ENCODE data around the gene PTPRM.
"Not testable (repeated sequence)": the region's sequence is repeated elsewhere in the genome, so short reads cannot be mapped to it uniquely, and the experiment has no call there.

Gene PTPRM

DNA sequence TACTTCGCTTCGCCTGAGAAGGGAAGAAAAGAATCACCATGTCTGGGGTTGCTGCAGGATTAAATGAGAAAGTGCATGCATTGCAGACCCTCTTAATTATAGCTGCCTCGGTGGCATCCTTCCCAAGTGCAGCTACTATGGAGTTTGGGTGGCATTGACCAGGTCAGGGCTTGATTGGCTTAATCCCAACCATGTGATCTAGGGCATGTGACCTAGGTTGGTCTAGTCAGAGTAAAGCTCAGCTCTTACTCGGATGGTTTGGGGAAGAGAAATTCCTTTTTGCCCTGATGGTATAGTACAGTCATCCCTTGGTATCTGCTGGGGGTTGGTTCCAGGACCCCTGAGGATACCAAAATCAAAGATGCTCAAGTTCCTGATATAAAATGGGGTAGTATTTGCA is 863.9 kb downstream of the PTPRM start:
- Histone ChIP-seq H3K27ac (ENCODE audit: low read depth, low read length) (no peak overlapping the region), H3K4me3 (ENCODE audit: low read depth, low read length) (no peak overlapping the region), H3K27me3 (ENCODE audit: control insufficient read depth, insufficient read depth, low read length) (no peaks in the 10 kb centered on the region), H3K36me3 (ENCODE audit: control insufficient read depth, insufficient read depth, low read length) (no peaks in the 10 kb centered on the region), H3K9ac (ENCODE audit: low read depth, low read length) (no peak overlapping the region), H3K9me3 (ENCODE audit: control insufficient read depth, insufficient read depth, low read length) (no peaks in the 10 kb centered on the region), H3K4me1 (ENCODE audit: control insufficient read depth, insufficient read depth, low read length) (no peaks in the 10 kb centered on the region)

DNA sequence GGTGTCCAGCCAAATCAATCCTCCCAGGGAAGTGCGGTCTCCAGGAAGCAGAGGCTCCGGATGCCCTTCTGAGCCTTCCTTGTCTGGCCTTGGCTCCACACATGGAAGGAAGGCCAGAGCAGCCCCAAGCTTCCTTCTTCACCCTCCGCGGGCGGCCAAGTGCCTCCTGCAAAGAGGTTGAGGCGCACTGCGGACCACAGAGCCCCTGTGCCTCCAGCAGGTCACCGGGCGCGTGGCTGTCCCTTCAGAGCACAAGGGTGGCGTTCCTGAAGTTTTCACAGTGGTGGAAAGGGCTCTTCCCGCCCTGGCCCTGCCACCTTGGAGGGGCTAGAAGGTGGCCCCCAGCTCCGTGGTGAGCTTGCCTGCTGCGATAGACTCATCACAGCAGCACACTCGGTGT is 866.2 kb downstream of the PTPRM start:
- H3K9ac ChIP-seq (ENCODE audit: low read depth, low read length), result no peak overlapping the region
- H3K27me3 ChIP-seq (ENCODE audit: control insufficient read depth, insufficient read depth, low read length), result no peaks in the 10 kb centered on the region
- no peak overlapping the region for H3K27ac ChIP-seq (ENCODE audit: low read depth, low read length)
- no peak overlapping the region for H3K4me3 ChIP-seq (ENCODE audit: low read depth, low read length)
- no peaks in the 10 kb centered on the region for H3K36me3 ChIP-seq (ENCODE audit: control insufficient read depth, insufficient read depth, low read length)
- no peaks in the 10 kb centered on the region for H3K9me3 ChIP-seq (ENCODE audit: control insufficient read depth, insufficient read depth, low read length)
- no peaks in the 10 kb centered on the region for H3K4me1 ChIP-seq (ENCODE audit: control insufficient read depth, insufficient read depth, low read length)

DNA sequence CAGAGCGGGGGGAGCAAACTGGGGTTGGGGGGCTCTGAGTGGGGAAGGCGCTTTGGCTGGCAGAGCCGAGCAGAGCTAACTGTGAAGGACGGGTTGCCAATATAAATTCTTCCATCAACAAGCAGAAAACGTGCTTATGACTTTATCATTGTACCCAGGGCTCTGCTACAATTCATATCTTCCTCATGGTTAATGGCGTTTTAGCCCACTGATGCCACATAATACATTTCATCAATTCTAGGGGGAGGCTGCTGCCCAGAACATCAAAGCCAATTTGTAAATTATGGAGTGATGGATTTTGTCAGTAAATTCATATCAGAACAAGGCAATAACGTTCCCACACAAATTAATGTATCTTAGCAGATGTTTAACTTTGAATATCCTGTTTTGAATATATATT is 866.7 kb downstream of the PTPRM start:
- H3K9me3 ChIP-seq (ENCODE audit: control insufficient read depth, insufficient read depth, low read length), result no peaks in the 10 kb centered on the region
- no peaks in the 10 kb centered on the region for H3K36me3 ChIP-seq (ENCODE audit: control insufficient read depth, insufficient read depth, low read length)
- H3K4me3 ChIP-seq (ENCODE audit: low read depth, low read length), result no peak overlapping the region
- H3K9ac ChIP-seq (ENCODE audit: low read depth, low read length), result no peak overlapping the region
- no peaks in the 10 kb centered on the region for H3K4me1 ChIP-seq (ENCODE audit: control insufficient read depth, insufficient read depth, low read length)
- no peak overlapping the region for H3K27ac ChIP-seq (ENCODE audit: low read depth, low read length)
- H3K27me3 ChIP-seq (ENCODE audit: control insufficient read depth, insufficient read depth, low read length), result no peaks in the 10 kb centered on the region

DNA sequence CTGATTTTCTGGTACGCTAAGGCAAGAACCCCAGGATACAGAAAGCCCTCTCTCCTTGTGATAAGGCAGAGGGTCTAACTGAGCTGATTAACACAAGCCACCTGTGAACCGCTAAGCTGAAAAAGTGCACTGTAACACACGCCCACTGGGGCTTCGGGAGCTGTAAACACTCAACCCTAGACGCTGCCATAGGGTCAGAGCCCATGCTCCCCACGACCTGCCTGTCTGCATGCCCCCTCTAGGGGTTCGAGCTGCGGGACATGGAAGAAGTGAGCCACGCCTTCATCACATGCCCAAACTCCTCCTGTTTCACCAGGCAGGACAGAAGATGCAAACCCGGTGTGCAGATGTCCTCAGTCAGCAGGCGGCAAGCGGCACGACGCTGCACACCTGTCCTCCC is 868.3 kb downstream of the PTPRM start:
- Histone ChIP-seq H3K27ac (ENCODE audit: low read depth, low read length) (no peak overlapping the region), H3K4me1 (ENCODE audit: control insufficient read depth, insufficient read depth, low read length) (no peaks in the 10 kb centered on the region), H3K27me3 (ENCODE audit: control insufficient read depth, insufficient read depth, low read length) (no peaks in the 10 kb centered on the region), H3K4me3 (ENCODE audit: low read depth, low read length) (no peak overlapping the region), H3K36me3 (ENCODE audit: control insufficient read depth, insufficient read depth, low read length) (no peaks in the 10 kb centered on the region), H3K9me3 (ENCODE audit: control insufficient read depth, insufficient read depth, low read length) (peaks cover 4% of the 10 kb centered on the region), H3K9ac (ENCODE audit: low read depth, low read length) (no peak overlapping the region)

DNA sequence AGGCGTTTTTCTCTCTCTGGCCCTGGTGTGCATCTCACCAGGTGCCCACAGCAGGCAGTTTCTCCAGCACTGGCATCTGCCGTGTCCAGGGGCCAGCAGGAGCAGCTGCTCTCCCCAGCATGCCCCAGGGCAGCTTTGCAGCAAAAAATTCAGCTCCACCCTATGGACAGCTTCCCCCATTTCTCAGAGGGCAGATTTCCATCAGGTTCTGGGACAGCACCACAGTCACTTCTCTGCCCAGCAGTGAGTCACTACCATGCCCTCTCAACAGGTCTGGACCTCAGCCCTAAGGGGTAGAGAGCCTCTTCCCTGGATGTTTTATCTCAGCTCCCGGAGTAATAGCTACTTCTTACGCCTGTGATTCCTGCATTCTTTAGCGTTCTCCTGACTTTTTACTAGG is 871.9 kb downstream of the PTPRM start:
- no peak overlapping the region for H3K9ac ChIP-seq (ENCODE audit: low read depth, low read length)
- H3K4me1 ChIP-seq (ENCODE audit: control insufficient read depth, insufficient read depth, low read length), result no peaks in the 10 kb centered on the region
- H3K4me3 ChIP-seq (ENCODE audit: low read depth, low read length), result no peak overlapping the region
- no peaks in the 10 kb centered on the region for H3K36me3 ChIP-seq (ENCODE audit: control insufficient read depth, insufficient read depth, low read length)
- H3K27me3 ChIP-seq (ENCODE audit: control insufficient read depth, insufficient read depth, low read length), result no peaks in the 10 kb centered on the region
- peaks cover 8% of the 10 kb centered on the region for H3K9me3 ChIP-seq (ENCODE audit: control insufficient read depth, insufficient read depth, low read length)
- H3K27ac ChIP-seq (ENCODE audit: low read depth, low read length), result no peak overlapping the region

DNA sequence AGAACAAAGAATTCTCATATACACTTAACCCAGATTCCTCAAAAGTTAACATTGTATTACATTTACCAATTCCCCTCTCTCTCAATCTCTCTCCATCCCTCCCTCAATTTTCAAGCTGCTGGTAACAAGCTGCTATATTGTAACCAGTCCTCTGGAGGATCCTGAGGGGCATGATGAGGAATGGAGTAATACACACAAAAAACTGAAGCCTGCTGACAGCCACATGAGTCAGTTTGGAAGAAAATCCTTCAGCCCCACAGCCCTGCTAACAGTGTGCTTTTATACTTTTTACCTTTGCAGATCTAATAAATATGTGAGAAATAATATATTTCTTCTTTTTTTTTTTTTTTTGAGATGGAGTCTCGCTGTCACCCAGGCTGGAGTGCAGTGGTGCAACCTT is 876.4 kb downstream of the PTPRM start:
- no peak overlapping the region for H3K9ac ChIP-seq (ENCODE audit: low read depth, low read length)
- H3K4me3 ChIP-seq (ENCODE audit: low read depth, low read length), result no peak overlapping the region
- no peak overlapping the region for H3K27ac ChIP-seq (ENCODE audit: low read depth, low read length)
- H3K36me3 ChIP-seq (ENCODE audit: control insufficient read depth, insufficient read depth, low read length), result no peaks in the 10 kb centered on the region
- H3K4me1 ChIP-seq (ENCODE audit: control insufficient read depth, insufficient read depth, low read length), result no peaks in the 10 kb centered on the region
- peaks cover 8% of the 10 kb centered on the region for H3K9me3 ChIP-seq (ENCODE audit: control insufficient read depth, insufficient read depth, low read length)
- H3K27me3 ChIP-seq (ENCODE audit: control insufficient read depth, insufficient read depth, low read length), result no peaks in the 10 kb centered on the region

DNA sequence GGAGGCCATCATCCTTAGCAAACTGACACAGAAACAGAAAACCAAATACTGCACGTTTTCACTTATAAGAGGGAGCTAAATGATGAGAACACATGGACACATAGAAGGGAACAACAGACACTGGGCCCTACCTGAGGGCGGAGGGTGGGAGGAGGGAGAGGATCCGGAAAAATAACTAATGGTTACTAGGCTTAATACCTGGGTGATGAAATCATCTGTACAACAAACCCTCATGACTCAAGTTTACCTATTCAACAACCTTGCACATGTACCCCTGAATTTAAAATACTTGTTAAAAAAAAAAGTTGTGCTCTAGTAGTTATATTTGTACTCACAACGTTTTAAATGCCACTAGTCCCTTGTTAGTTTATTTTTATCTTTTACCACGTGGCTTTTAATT is 879.8 kb downstream of the PTPRM start:
- not testable (repeated sequence) for H3K9ac ChIP-seq (ENCODE audit: low read depth, low read length); H3K9me3 ChIP-seq (ENCODE audit: control insufficient read depth, insufficient read depth, low read length); H3K36me3 ChIP-seq (ENCODE audit: control insufficient read depth, insufficient read depth, low read length); H3K4me1 ChIP-seq (ENCODE audit: control insufficient read depth, insufficient read depth, low read length); H3K27ac ChIP-seq (ENCODE audit: low read depth, low read length); H3K4me3 ChIP-seq (ENCODE audit: low read depth, low read length); H3K27me3 ChIP-seq (ENCODE audit: control insufficient read depth, insufficient read depth, low read length)

DNA sequence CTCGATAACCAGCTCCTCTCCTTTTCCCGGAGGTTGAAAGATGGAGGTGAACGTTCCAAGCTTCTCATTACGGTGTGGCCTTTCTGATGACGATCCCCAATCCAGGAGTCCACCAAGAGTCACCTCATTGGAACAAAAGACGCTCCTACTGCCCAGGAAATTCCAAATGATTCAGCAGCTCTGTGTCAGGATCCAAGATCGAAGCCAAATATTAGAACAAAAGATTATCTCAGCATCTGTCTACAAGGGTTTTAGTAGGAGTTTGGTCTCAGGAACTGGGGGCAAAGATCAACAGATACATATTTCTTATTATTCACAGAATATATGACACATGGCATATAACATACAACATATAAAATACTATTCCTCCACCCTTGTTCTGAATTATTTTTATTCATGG is 881.0 kb downstream of the PTPRM start:
- Histone ChIP-seq H3K4me1 (ENCODE audit: control insufficient read depth, insufficient read depth, low read length) (no peaks in the 10 kb centered on the region), H3K36me3 (ENCODE audit: control insufficient read depth, insufficient read depth, low read length) (no peaks in the 10 kb centered on the region), H3K4me3 (ENCODE audit: low read depth, low read length) (no peak overlapping the region)

DNA sequence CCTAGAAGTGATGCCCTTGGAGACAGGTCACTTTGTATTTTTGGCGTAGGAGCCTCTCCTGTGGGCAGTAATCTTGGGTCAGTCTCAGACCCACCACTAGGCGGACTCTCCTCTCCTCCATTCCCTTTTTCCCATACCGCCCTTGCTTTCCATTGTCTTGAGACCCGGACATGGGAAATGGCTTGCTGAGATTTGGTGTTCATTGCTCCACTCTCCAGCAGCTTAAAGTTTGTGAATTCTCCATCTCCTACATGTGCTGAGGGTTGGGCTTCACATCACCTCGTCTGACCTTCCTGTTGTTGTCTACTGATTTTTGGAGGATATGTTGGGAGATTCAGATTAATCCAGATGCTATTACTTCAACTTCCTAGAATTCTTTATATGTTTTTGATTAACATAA is 882.9 kb downstream of the PTPRM start:
- Histone ChIP-seq H3K27me3 (ENCODE audit: control insufficient read depth, insufficient read depth, low read length) (no peaks in the 10 kb centered on the region), H3K4me3 (ENCODE audit: low read depth, low read length) (no peak overlapping the region), H3K27ac (ENCODE audit: low read depth, low read length) (no peak overlapping the region), H3K36me3 (ENCODE audit: control insufficient read depth, insufficient read depth, low read length) (no peaks in the 10 kb centered on the region), H3K4me1 (ENCODE audit: control insufficient read depth, insufficient read depth, low read length) (no peaks in the 10 kb centered on the region), H3K9ac (ENCODE audit: low read depth, low read length) (no peak overlapping the region), H3K9me3 (ENCODE audit: control insufficient read depth, insufficient read depth, low read length) (no peaks in the 10 kb centered on the region)

More for the DNA sequence above, 881.0 kb downstream of the PTPRM start:
- H3K9ac ChIP-seq (ENCODE audit: low read depth, low read length), result no peak overlapping the region
- H3K27ac ChIP-seq (ENCODE audit: low read depth, low read length), result no peak overlapping the region
- no peaks in the 10 kb centered on the region for H3K9me3 ChIP-seq (ENCODE audit: control insufficient read depth, insufficient read depth, low read length)
- H3K27me3 ChIP-seq (ENCODE audit: control insufficient read depth, insufficient read depth, low read length), result no peaks in the 10 kb centered on the region

DNA sequence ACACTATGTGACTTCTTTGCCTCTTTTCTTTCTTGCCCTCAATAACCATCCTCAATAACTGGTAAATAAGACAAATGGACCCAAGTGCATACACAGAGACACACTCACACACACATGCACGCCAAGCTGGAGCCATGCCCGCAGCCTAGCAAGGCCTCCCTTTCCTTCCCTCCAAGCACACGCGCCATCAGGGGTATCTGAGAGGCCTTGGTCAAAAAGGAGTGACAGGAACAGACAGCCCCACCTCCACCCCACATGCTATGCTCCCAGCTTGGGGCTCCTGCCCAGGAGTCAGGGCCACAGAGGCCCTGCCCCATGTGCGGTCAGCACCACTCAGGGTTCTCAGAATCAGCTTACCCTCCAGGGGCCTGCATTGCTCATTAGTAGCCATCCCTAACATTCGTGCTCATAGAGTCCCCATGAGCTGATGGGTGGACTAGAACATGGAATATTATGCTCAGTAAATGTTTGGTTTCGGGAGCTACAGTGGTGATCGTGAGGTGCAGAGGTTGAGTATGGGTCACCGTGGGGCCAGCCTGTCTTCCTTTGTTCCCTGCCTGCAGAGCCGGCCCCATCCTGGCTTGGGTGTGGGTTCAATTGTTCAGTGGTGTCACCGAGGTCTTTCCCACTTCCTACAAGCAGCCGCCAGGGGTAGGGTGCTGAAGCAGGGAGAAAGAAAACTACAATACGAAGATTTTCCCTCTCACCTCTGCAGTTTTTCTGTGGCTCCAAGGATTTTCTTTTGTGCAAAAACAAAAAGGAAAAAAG is 884.0 kb downstream of the PTPRM start:
- no peak overlapping the region for H3K9ac ChIP-seq (ENCODE audit: low read depth, low read length)
- H3K36me3 ChIP-seq (ENCODE audit: control insufficient read depth, insufficient read depth, low read length), result no peaks in the 10 kb centered on the region

DNA sequence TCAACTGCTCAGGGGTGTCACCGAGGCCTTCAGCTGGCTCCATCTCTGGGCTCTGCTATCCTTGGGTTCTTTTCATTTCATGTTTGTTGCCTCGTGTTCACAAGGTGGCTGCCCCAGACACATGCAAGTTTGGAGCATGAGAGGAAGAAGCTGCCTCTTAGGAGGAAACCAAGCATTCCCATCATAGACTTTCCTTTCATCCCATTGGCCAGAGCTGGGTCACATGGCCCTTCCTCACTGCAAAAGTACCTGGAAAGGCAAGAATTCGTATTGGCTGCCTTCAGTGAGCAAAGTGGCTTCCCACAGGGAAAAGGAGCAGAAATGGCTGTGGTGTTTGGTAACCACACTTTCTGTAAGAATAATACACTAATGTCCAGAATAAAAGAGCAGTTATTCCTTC is 886.4 kb downstream of the PTPRM start:
- Histone ChIP-seq H3K4me3 (ENCODE audit: low read depth, low read length) (no peak overlapping the region), H3K9ac (ENCODE audit: low read depth, low read length) (no peak overlapping the region), H3K27me3 (ENCODE audit: control insufficient read depth, insufficient read depth, low read length) (no peaks in the 10 kb centered on the region), H3K4me1 (ENCODE audit: control insufficient read depth, insufficient read depth, low read length) (no peaks in the 10 kb centered on the region), H3K9me3 (ENCODE audit: control insufficient read depth, insufficient read depth, low read length) (no peaks in the 10 kb centered on the region), H3K36me3 (ENCODE audit: control insufficient read depth, insufficient read depth, low read length) (no peaks in the 10 kb centered on the region), H3K27ac (ENCODE audit: low read depth, low read length) (no peak overlapping the region)

More for the DNA sequence above, 884.0 kb downstream of the PTPRM start:
- no peaks in the 10 kb centered on the region for H3K9me3 ChIP-seq (ENCODE audit: control insufficient read depth, insufficient read depth, low read length)
- H3K27ac ChIP-seq (ENCODE audit: low read depth, low read length), result no peak overlapping the region
- H3K27me3 ChIP-seq (ENCODE audit: control insufficient read depth, insufficient read depth, low read length), result no peaks in the 10 kb centered on the region
- no peaks in the 10 kb centered on the region for H3K4me1 ChIP-seq (ENCODE audit: control insufficient read depth, insufficient read depth, low read length)
- H3K4me3 ChIP-seq (ENCODE audit: low read depth, low read length), result no peak overlapping the region

Measured in HUES48 (cell line).